Measurements from ENCODE around the gene ZEB2.

Gene ZEB2

GRCh38 chr2:144519934-144520731 is at the start of gene ZEB2:
Gene ZEB2, minus strand, starts transcription at chr2:144520119. Its CDS starts 2,769 bp downstream, at chr2:144517350.
- peaks cover 38 to 48% of the 10 kb centered on the region in 2 donors for H3K27me3 ChIP-seq (ENCODE audit: control insufficient read depth in 1 of 2, insufficient read depth in 2 of 2, low read length in 2 of 2)
- peak within 1 kb of the TSS; percentile 58 to 80 for H3K4me3 ChIP-seq (ENCODE audit: low read depth in 1 of 2, low read length in 2 of 2)
- H3K36me3 ChIP-seq (ENCODE audit: insufficient read depth, low read length): no peaks in the 10 kb centered on the region
- H3K9ac ChIP-seq (ENCODE audit: low read length): peak within 1 kb of the TSS; percentile 66
- peak within 1 kb of the TSS; percentile 72 for H3K27ac ChIP-seq (ENCODE audit: low read depth, low read length)
- no peaks in the 10 kb centered on the region for H3K9me3 ChIP-seq (ENCODE audit: low read length)
- H3K4me1 ChIP-seq (ENCODE audit: insufficient read depth, low read length): peaks cover 8% of the 10 kb centered on the region

GRCh38 chr2:144567745-144568144 is 47.8 kb upstream of the ZEB2 start:
- no peak overlapping the region for H3K9ac ChIP-seq (ENCODE audit: low read length)
- H3K36me3 ChIP-seq (ENCODE audit: insufficient read depth, low read length): no peaks in the 10 kb centered on the region
- H3K27ac ChIP-seq (ENCODE audit: low read depth, low read length): no peak overlapping the region
- H3K27me3 ChIP-seq (ENCODE audit: control insufficient read depth in 1 of 2, insufficient read depth in 2 of 2, low read length in 2 of 2): no peaks in the 10 kb centered on the region
- no peak overlapping the region for H3K4me3 ChIP-seq (ENCODE audit: low read depth in 1 of 2, low read length in 2 of 2)
- no peaks in the 10 kb centered on the region for H3K9me3 ChIP-seq (ENCODE audit: low read length)
- no peaks in the 10 kb centered on the region for H3K4me1 ChIP-seq (ENCODE audit: insufficient read depth, low read length)

GRCh38 chr2:144566448-144566847 is 46.5 kb upstream of the ZEB2 start:
- no peak overlapping the region for H3K4me3 ChIP-seq (ENCODE audit: low read depth in 1 of 2, low read length in 2 of 2)
- no peak overlapping the region for H3K9ac ChIP-seq (ENCODE audit: low read length)
- H3K4me1 ChIP-seq (ENCODE audit: insufficient read depth, low read length): no peaks in the 10 kb centered on the region
- H3K27me3 ChIP-seq (ENCODE audit: control insufficient read depth in 1 of 2, insufficient read depth in 2 of 2, low read length in 2 of 2): no peaks in the 10 kb centered on the region
- no peak overlapping the region for H3K27ac ChIP-seq (ENCODE audit: low read depth, low read length)
- no peaks in the 10 kb centered on the region for H3K9me3 ChIP-seq (ENCODE audit: low read length)
- H3K36me3 ChIP-seq (ENCODE audit: insufficient read depth, low read length): no peaks in the 10 kb centered on the region

- no peak overlapping the region for H3K27ac ChIP-seq (ENCODE audit: low read depth, low read length)
- H3K27me3 ChIP-seq (ENCODE audit: control insufficient read depth in 1 of 2, insufficient read depth in 2 of 2, low read length in 2 of 2): no peaks in the 10 kb centered on the region
- H3K36me3 ChIP-seq (ENCODE audit: insufficient read depth, low read length): no peaks in the 10 kb centered on the region
- no peaks in the 10 kb centered on the region for H3K4me1 ChIP-seq (ENCODE audit: insufficient read depth, low read length)
- H3K9me3 ChIP-seq (ENCODE audit: low read length): no peaks in the 10 kb centered on the region
- no peak overlapping the region for H3K4me3 ChIP-seq (ENCODE audit: low read depth in 1 of 2, low read length in 2 of 2)
- no peak overlapping the region for H3K9ac ChIP-seq (ENCODE audit: low read length)
Measured at GRCh38 chr2:144560251-144560650, 40.3 kb upstream of the ZEB2 start.

GRCh38 chr2:144559681-144560080 is 39.8 kb upstream of the ZEB2 start:
- no peak overlapping the region for H3K27ac ChIP-seq (ENCODE audit: low read depth, low read length)
- no peaks in the 10 kb centered on the region for H3K9me3 ChIP-seq (ENCODE audit: low read length)
- no peaks in the 10 kb centered on the region for H3K27me3 ChIP-seq (ENCODE audit: control insufficient read depth in 1 of 2, insufficient read depth in 2 of 2, low read length in 2 of 2)
- no peak overlapping the region for H3K9ac ChIP-seq (ENCODE audit: low read length)
- no peaks in the 10 kb centered on the region for H3K36me3 ChIP-seq (ENCODE audit: insufficient read depth, low read length)
- no peaks in the 10 kb centered on the region for H3K4me1 ChIP-seq (ENCODE audit: insufficient read depth, low read length)
- no peak overlapping the region for H3K4me3 ChIP-seq (ENCODE audit: low read depth in 1 of 2, low read length in 2 of 2)

- no peaks in the 10 kb centered on the region for H3K9me3 ChIP-seq (ENCODE audit: low read length)
- H3K36me3 ChIP-seq (ENCODE audit: insufficient read depth, low read length): no peaks in the 10 kb centered on the region
- no peak overlapping the region for H3K27ac ChIP-seq (ENCODE audit: low read depth, low read length)
- H3K4me1 ChIP-seq (ENCODE audit: insufficient read depth, low read length): no peaks in the 10 kb centered on the region
- no peaks in the 10 kb centered on the region for H3K27me3 ChIP-seq (ENCODE audit: control insufficient read depth in 1 of 2, insufficient read depth in 2 of 2, low read length in 2 of 2)
- H3K4me3 ChIP-seq (ENCODE audit: low read depth in 1 of 2, low read length in 2 of 2): no peak overlapping the region
- H3K9ac ChIP-seq (ENCODE audit: low read length): no peak overlapping the region
Measured at GRCh38 chr2:144559242-144559641, 39.3 kb upstream of the ZEB2 start.

- H3K27ac ChIP-seq (ENCODE audit: low read depth, low read length): no peak overlapping the region
- no peak overlapping the region for H3K4me3 ChIP-seq (ENCODE audit: low read depth in 1 of 2, low read length in 2 of 2)
- no peaks in the 10 kb centered on the region for H3K4me1 ChIP-seq (ENCODE audit: insufficient read depth, low read length)
- H3K36me3 ChIP-seq (ENCODE audit: insufficient read depth, low read length): no peaks in the 10 kb centered on the region
- no peaks in the 10 kb centered on the region for H3K9me3 ChIP-seq (ENCODE audit: low read length)
- H3K9ac ChIP-seq (ENCODE audit: low read length): no peak overlapping the region
- H3K27me3 ChIP-seq (ENCODE audit: control insufficient read depth in 1 of 2, insufficient read depth in 2 of 2, low read length in 2 of 2): no peaks in the 10 kb centered on the region
Measured at GRCh38 chr2:144554492-144555210, 34.7 kb upstream of the ZEB2 start.

GRCh38 chr2:144553379-144553778 is 33.5 kb upstream of the ZEB2 start:
- no peaks in the 10 kb centered on the region for H3K36me3 ChIP-seq (ENCODE audit: insufficient read depth, low read length)
- no peak overlapping the region for H3K9ac ChIP-seq (ENCODE audit: low read length)
- no peak overlapping the region for H3K4me3 ChIP-seq (ENCODE audit: low read depth in 1 of 2, low read length in 2 of 2)
- no peaks in the 10 kb centered on the region for H3K9me3 ChIP-seq (ENCODE audit: low read length)
- no peaks in the 10 kb centered on the region for H3K4me1 ChIP-seq (ENCODE audit: insufficient read depth, low read length)
- no peak overlapping the region for H3K27ac ChIP-seq (ENCODE audit: low read depth, low read length)
- no peaks in the 10 kb centered on the region for H3K27me3 ChIP-seq (ENCODE audit: control insufficient read depth in 1 of 2, insufficient read depth in 2 of 2, low read length in 2 of 2)

GRCh38 chr2:144552821-144553220 is 32.9 kb upstream of the ZEB2 start:
- Histone ChIP-seq H3K9ac (ENCODE audit: low read length) (no peak overlapping the region), H3K9me3 (ENCODE audit: low read length) (no peaks in the 10 kb centered on the region), H3K4me1 (ENCODE audit: insufficient read depth, low read length) (no peaks in the 10 kb centered on the region), H3K4me3 (ENCODE audit: low read depth in 1 of 2, low read length in 2 of 2) (no peak overlapping the region), H3K36me3 (ENCODE audit: insufficient read depth, low read length) (no peaks in the 10 kb centered on the region), H3K27ac (ENCODE audit: low read depth, low read length) (no peak overlapping the region), H3K27me3 (ENCODE audit: control insufficient read depth in 1 of 2, insufficient read depth in 2 of 2, low read length in 2 of 2) (no peaks in the 10 kb centered on the region)

GRCh38 chr2:144550911-144551310 is 31.0 kb upstream of the ZEB2 start:
- Histone ChIP-seq H3K27me3 (ENCODE audit: control insufficient read depth in 1 of 2, insufficient read depth in 2 of 2, low read length in 2 of 2) (no peaks in the 10 kb centered on the region), H3K9me3 (ENCODE audit: low read length) (no peaks in the 10 kb centered on the region), H3K4me1 (ENCODE audit: insufficient read depth, low read length) (no peaks in the 10 kb centered on the region), H3K36me3 (ENCODE audit: insufficient read depth, low read length) (no peaks in the 10 kb centered on the region), H3K27ac (ENCODE audit: low read depth, low read length) (no peak overlapping the region), H3K4me3 (ENCODE audit: low read depth in 1 of 2, low read length in 2 of 2) (no peak overlapping the region), H3K9ac (ENCODE audit: low read length) (no peak overlapping the region)

GRCh38 chr2:144550084-144550483 is 30.2 kb upstream of the ZEB2 start:
- Histone ChIP-seq H3K36me3 (ENCODE audit: insufficient read depth, low read length) (no peaks in the 10 kb centered on the region), H3K27ac (ENCODE audit: low read depth, low read length) (no peak overlapping the region), H3K9ac (ENCODE audit: low read length) (no peak overlapping the region), H3K4me1 (ENCODE audit: insufficient read depth, low read length) (no peaks in the 10 kb centered on the region), H3K27me3 (ENCODE audit: control insufficient read depth in 1 of 2, insufficient read depth in 2 of 2, low read length in 2 of 2) (no peaks in the 10 kb centered on the region), H3K9me3 (ENCODE audit: low read length) (no peaks in the 10 kb centered on the region), H3K4me3 (ENCODE audit: low read depth in 1 of 2, low read length in 2 of 2) (no peak overlapping the region)

All from muscle layer of colon (tissue), 2 donors.